CD14-positive monocyte (primary cell): Measurements from ENCODE around the gene WDR86. TPM values are rescaled to one million over a fixed set of nuclear protein-coding genes. Genes with fewer than 3 reads are reported as not detected.

Experiments used
- DNase-seq, 3 donors: peaks; one replicate each; pipeline ENCODE4 v3.0.0-alpha.2; 2011 to 2022
- H2AFZ ChIP-seq: 2 replicates; pipeline ENCODE4 v1.6.0; 2012; ENCODE audit warnings: mild to moderate bottlenecking, low read depth, low read length, inconsistent platforms; ENCODE audit not compliant: insufficient read depth, poor library complexity, severe bottlenecking
- H3K27ac ChIP-seq, 2 donors: 1 replicate in 1 of 2; 2 replicates in 1 of 2; pipeline ENCODE4 v1.5.1; 2012 to 2013; ENCODE audit warnings: low read length in 2 of 2, control low read depth in 1 of 2, inconsistent platforms in 1 of 2, low read depth in 1 of 2, mild to moderate bottlenecking in 1 of 2
- H3K27me3 ChIP-seq, 2 donors: one replicate each; pipeline versions ENCODE4 v1.6.0 to v1.6.1; 2011 to 2013; ENCODE audit warnings: low read length in 2 of 2; ENCODE audit not compliant: control insufficient read depth in 2 of 2, insufficient read depth in 2 of 2
- H3K36me3 ChIP-seq, 2 donors: replicated peaks in 1 of 2; 1 replicate in 1 of 2; 2 replicates in 1 of 2; pipeline versions ENCODE4 v1.5.1 to v1.6.1; 2012 to 2013; ENCODE audit warnings: low read length in 2 of 2, control low read depth in 1 of 2, inconsistent platforms in 1 of 2, mild to moderate bottlenecking in 1 of 2; ENCODE audit not compliant: insufficient read depth in 2 of 2, control insufficient read depth in 1 of 2
- H3K4me1 ChIP-seq, 2 donors: 1 replicate in 1 of 2; 2 replicates in 1 of 2; pipeline versions ENCODE4 v1.5.1 to v1.6.1; 2012 to 2013; ENCODE audit warnings: low read length in 2 of 2, control low read depth in 1 of 2, inconsistent platforms in 1 of 2, mild to moderate bottlenecking in 1 of 2, moderate library complexity in 1 of 2; ENCODE audit not compliant: insufficient read depth in 2 of 2, control insufficient read depth in 1 of 2
- H3K4me2 ChIP-seq: replicated peaks from 2 replicates; pipeline ENCODE3; 2012; ENCODE audit warnings: low read length, moderate library complexity, mild to moderate bottlenecking; ENCODE audit not compliant: poor library complexity, severe bottlenecking; ENCODE audit errors: extremely low read depth
- H3K4me3 ChIP-seq, 3 experiments: fragments of 200-600 bp in 1 of 3; sonication (generic) in 1 of 3; replicated peaks in 1 of 3; 1 replicate in 2 of 3; 2 replicates in 1 of 3; pipeline ENCODE4 v1.5.1; 2011 to 2013; ENCODE audit warnings: low read length in 3 of 3, mild to moderate bottlenecking in 3 of 3, control low read depth in 2 of 3, low read depth in 2 of 3, inconsistent platforms in 1 of 3, moderate library complexity in 1 of 3
- H3K79me2 ChIP-seq: 2 replicates; pipeline ENCODE4 v1.6.0; 2012; ENCODE audit warnings: mild to moderate bottlenecking, control low read depth, inconsistent platforms, low read length, moderate library complexity; ENCODE audit not compliant: insufficient read depth
- H3K9ac ChIP-seq: 2 replicates; pipeline ENCODE4 v1.6.0; 2017; ENCODE audit warnings: low read length, mild to moderate bottlenecking; ENCODE audit not compliant: insufficient read depth, poor library complexity, severe bottlenecking
- H3K9me3 ChIP-seq, 2 donors: replicated peaks in 1 of 2; 1 replicate in 1 of 2; 2 replicates in 1 of 2; pipeline versions ENCODE4 v1.5.1 to v1.6.1; 2012 to 2013; ENCODE audit warnings: low read length in 2 of 2, control low read depth in 1 of 2; ENCODE audit not compliant: control insufficient read depth in 1 of 2, insufficient read depth in 1 of 2
- H4K20me1 ChIP-seq: 2 replicates; pipeline ENCODE4 v1.6.0; 2012; ENCODE audit warnings: mild to moderate bottlenecking, low read length, control low read depth, moderate library complexity; ENCODE audit not compliant: insufficient read depth
- H3K27ac Mint-ChIP-seq, 7 donors: one replicate each; pipeline ENCODE4 v1.8.0; 2020; ENCODE audit warnings: mild to moderate bottlenecking in 7 of 7, mixed read lengths in 7 of 7, moderate library complexity in 6 of 7, inconsistent platforms in 2 of 7
- H3K27me3 Mint-ChIP-seq, 3 donors: one replicate each; pipeline ENCODE4 v1.8.0; 2021 to 2022; ENCODE audit warnings: low read depth in 3 of 3, mild to moderate bottlenecking in 3 of 3, mixed read lengths in 3 of 3, moderate library complexity in 3 of 3, inconsistent platforms in 1 of 3
- H3K36me3 Mint-ChIP-seq, 2 donors: one replicate each; pipeline ENCODE4 v1.8.0; 2020; ENCODE audit warnings: mixed read lengths in 2 of 2, inconsistent platforms in 1 of 2, mild to moderate bottlenecking in 1 of 2
- H3K4me1 Mint-ChIP-seq: one replicate; pipeline ENCODE4 v1.8.0; 2020; ENCODE audit warnings: mild to moderate bottlenecking, mixed read lengths
- H3K4me3 Mint-ChIP-seq, 2 donors: one replicate each; pipeline ENCODE4 v1.8.0; 2020; ENCODE audit warnings: mild to moderate bottlenecking in 2 of 2, mixed read lengths in 2 of 2, moderate library complexity in 1 of 2
- H3K9me3 Mint-ChIP-seq, 7 donors: one replicate each; pipeline ENCODE4 v1.8.0; 2020 to 2022; ENCODE audit warnings: mixed read lengths in 7 of 7, mild to moderate bottlenecking in 6 of 7, moderate library complexity in 6 of 7, inconsistent platforms in 2 of 7
- CTCF ChIP-seq: fragments of 200-600 bp; IDR thresholded peaks from one replicate; pipeline ENCODE4 v1.8.0; 2022; ENCODE audit warnings: antibody characterized with exemption, mild to moderate bottlenecking
- WGBS: methylation state at CpG from one replicate; pipeline ENCODE4 v1.1.5; 2013; ENCODE audit warnings: missing lambda C conversion rate; ENCODE audit not compliant: insufficient coverage; 5-methylcytosine and 5-hydroxymethylcytosine counted together
- intact Hi-C, 2 donors: fragments of 100-400 bp; cut with micrococcal nuclease; formaldehyde crosslinking; loops; one replicate each; pipeline versions ENCODE4 v1.15.0 to v1.15.1; 2023
- polyA plus RNA-seq, 3 donors: library from polyadenylated mRNA; depleted of rRNA in 1 of 3; unstranded in 2 of 3; stranded (reverse) in 1 of 3; fragments of 300-500 nt in 2 of 3; fragments of >200 nt in 1 of 3; fragmentation: Illumina TruSeq in 2 of 3; gene quantifications; 1 replicate in 2 of 3; 2 replicates in 1 of 3; pipeline ENCODE4 v1.2.3, GENCODE V29; 2012 to 2021

The WDR86 gene
- polyA plus RNA-seq, 3 donors: 0.11 to 0.30 (median 0.24) TPM

- H3K79me2 ChIP-seq: no peaks in the 10 kb centered on the region
- Mint-ChIP-seq H3K27me3 (peaks cover 50 to 65% (median 60%) of the 10 kb centered on the region in 3 donors), H3K4me3 (peak overlapping the region; percentile 66 to 88), H3K27ac (peak overlapping the region in 4 of 7 donors; percentile 38 to 76 (median 50)), H3K4me1 (peaks cover 39% of the 10 kb centered on the region), H3K36me3 (peaks cover 14% of the 10 kb centered on the region in 2 donors), H3K9me3 (peaks cover 3 to 22% (median 17%) of the 10 kb centered on the region in 7 donors)
- intact Hi-C loops: no loop called here
- no peak for DNase-seq
- no peaks in the 10 kb centered on the region for H4K20me1 ChIP-seq
- H2AFZ ChIP-seq: peak overlapping the region; percentile 61
- H3K36me3 ChIP-seq: no peaks in the 10 kb centered on the region
- TF ChIP-seq CTCF: no peak
- H3K4me1 ChIP-seq: peaks cover 37 to 43% of the 10 kb centered on the region in 2 donors
- H3K9me3 ChIP-seq: peaks cover 0 to 10% of the 10 kb centered on the region in 2 donors
- peak overlapping the region; percentile 36 for H3K9ac ChIP-seq
- H3K27me3 ChIP-seq: peaks cover 25 to 53% of the 10 kb centered on the region in 2 donors
- peak overlapping the region; percentile 64 for H3K4me2 ChIP-seq
- H3K4me3 ChIP-seq: peak overlapping the region in 1 of 3 experiments; percentile 55
- 24% methylated on average over 40 of the region's 55 CpGs for WGBS
- H3K27ac ChIP-seq: no peak overlapping the region
Measured at GRCh38 chr7:151410405-151411390, 860 bp upstream of the WDR86 start.

GRCh38 chr7:151408839-151409666, 785 bp downstream of the WDR86 start:
- H3K79me2 ChIP-seq: no peaks in the 10 kb centered on the region
- H3K9ac ChIP-seq: peak overlapping the region; percentile 36
- peak overlapping the region; percentile 61 for H2AFZ ChIP-seq
- no peak overlapping the region for H3K27ac ChIP-seq
- DNase-seq: peak; percentile 41 to 63 (median 44)
- H3K27me3 ChIP-seq: peaks cover 25 to 53% of the 10 kb centered on the region in 2 donors
- no peaks in the 10 kb centered on the region for H4K20me1 ChIP-seq
- peak overlapping the region; percentile 64 for H3K4me2 ChIP-seq
- H3K4me1 Mint-ChIP-seq: peaks cover 36% of the 10 kb centered on the region
- intact Hi-C loops: no loop called here
- 5% methylated on average over 54 of the region's 61 CpGs for WGBS
- peak overlapping the region in 1 of 3 experiments; percentile 55 for H3K4me3 ChIP-seq
- no peak for TF ChIP-seq CTCF
- peaks cover 50 to 65% (median 64%) of the 10 kb centered on the region in 3 donors for H3K27me3 Mint-ChIP-seq
- peak overlapping the region in 2 of 7 donors; percentile 37 to 47 for H3K27ac Mint-ChIP-seq
- H3K36me3 ChIP-seq: no peaks in the 10 kb centered on the region
- peak overlapping the region; percentile 62 to 87 for H3K4me3 Mint-ChIP-seq
- H3K9me3 ChIP-seq: peaks cover 0 to 10% of the 10 kb centered on the region in 2 donors
- H3K9me3 Mint-ChIP-seq: peaks cover 3 to 19% (median 14%) of the 10 kb centered on the region in 7 donors
- H3K36me3 Mint-ChIP-seq: peaks cover 12 to 14% of the 10 kb centered on the region in 2 donors
- H3K4me1 ChIP-seq: peaks cover 35 to 50% of the 10 kb centered on the region in 2 donors
